Right atrium auricular region (tissue), 2 donors: Measurements from ENCODE around the gene NUTM2D. TPM values are rescaled to one million over a fixed set of nuclear protein-coding genes. Genes with fewer than 3 reads are reported as not detected.
A peak's percentile ranks its signal among the peaks of the same experiment; 100 is the strongest.
"Not testable (repeated sequence)": the region's sequence is repeated elsewhere in the genome, so short reads cannot be mapped to it uniquely, and the experiment has no call there.

Experiments
- DNase-seq: peaks from one replicate; pipeline ENCODE4 v3.0.0-alpha.2; 2019; ENCODE audit warnings: low spot score
- H3K27ac ChIP-seq, 2 donors: fragments of 200-600 bp; sonication (generic); 1 replicate in 1 of 2; 2 replicates in 1 of 2; pipeline ENCODE4 v1.5.1; 2016 to 2019
- H3K27me3 ChIP-seq, 2 donors: fragments of 200-600 bp; sonication (generic); one replicate each; pipeline versions ENCODE4 v1.5.1 to v1.6.0; 2017 to 2019
- H3K36me3 ChIP-seq: fragments of 200-600 bp; sonication (generic); one replicate; pipeline ENCODE4 v1.5.1; 2016
- H3K4me1 ChIP-seq, 2 donors: fragments of 200-600 bp; sonication (generic); one replicate each; pipeline versions ENCODE4 v1.5.1 to v1.6.0; 2017 to 2019
- H3K4me3 ChIP-seq, 2 donors: fragments of 200-600 bp; sonication (generic); 1 replicate in 1 of 2; 2 replicates in 1 of 2; pipeline ENCODE4 v1.5.1; 2017 to 2019; ENCODE audit warnings: mild to moderate bottlenecking in 1 of 2, moderate library complexity in 1 of 2
- H3K9me3 ChIP-seq, 2 donors: fragments of 200-600 bp; sonication (generic); one replicate each; pipeline ENCODE4 v1.5.1; 2019
- total RNA-seq, 2 donors: library from RNA; depleted of rRNA; stranded (reverse); fragments of >200 nt; gene quantifications; one replicate each; pipeline ENCODE4 v1.1.0, GENCODE V29; 2016

Gene NUTM2D, protein sequence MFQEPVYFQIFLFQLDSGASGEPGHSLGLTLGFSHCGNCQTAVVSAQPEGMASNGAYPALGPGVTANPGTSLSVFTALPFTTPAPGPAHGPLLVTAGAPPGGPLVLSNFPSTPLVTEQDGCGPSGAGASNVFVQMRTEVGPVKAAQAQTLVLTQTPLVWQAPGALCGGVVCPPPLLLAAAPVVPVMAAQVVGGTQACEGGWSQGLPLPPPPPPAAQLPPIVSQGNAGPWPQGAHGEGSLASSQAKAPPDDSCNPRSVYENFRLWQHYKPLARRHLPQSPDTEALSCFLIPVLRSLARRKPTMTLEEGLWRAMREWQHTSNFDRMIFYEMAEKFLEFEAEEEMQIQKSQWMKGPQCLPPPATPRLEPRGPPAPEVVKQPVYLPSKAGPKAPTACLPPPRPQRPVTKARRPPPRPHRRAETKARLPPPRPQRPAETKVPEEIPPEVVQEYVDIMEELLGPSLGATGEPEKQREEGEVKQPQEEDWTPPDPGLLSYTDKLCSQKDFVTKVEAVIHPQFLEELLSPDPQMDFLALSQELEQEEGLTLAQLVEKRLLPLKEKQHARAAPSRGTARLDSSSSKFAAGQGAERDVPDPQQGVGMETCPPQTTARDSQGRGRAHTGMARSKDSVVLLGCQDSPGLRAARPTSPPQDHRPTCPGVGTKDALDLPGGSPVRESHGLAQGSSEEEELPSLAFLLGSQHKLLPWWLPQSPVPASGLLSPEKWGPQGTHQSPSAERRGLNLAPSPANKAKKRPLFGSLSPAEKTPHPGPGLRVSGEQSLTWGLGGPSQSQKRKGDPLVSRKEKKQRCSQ
- 1 to 10 TPM; 4.8 to 4.9 TPM for total RNA-seq

- not testable (repeated sequence) for H3K9me3 ChIP-seq, H3K27me3 ChIP-seq, H3K36me3 ChIP-seq, H3K4me3 ChIP-seq, H3K27ac ChIP-seq, H3K4me1 ChIP-seq, DNase-seq
Measured at GRCh38 chr10:87357444-87357843, at the start of gene NUTM2D. TSS of gene NUTM2D (plus strand) at chr10:87357744. CDS start at chr10:87358266, 522 bp downstream.

- H3K4me3 ChIP-seq, H3K27ac ChIP-seq, H3K4me1 ChIP-seq, DNase-seq, H3K27me3 ChIP-seq, H3K36me3 ChIP-seq, H3K9me3 ChIP-seq: not testable (repeated sequence)
Measured at GRCh38 chr10:87308702-87309101, 48.8 kb upstream of the NUTM2D start.

GRCh38 chr10:87309657-87310056 lies 47.9 kb upstream of the NUTM2D start:
- not testable (repeated sequence) for H3K27ac ChIP-seq, H3K36me3 ChIP-seq, H3K4me1 ChIP-seq, DNase-seq, H3K27me3 ChIP-seq, H3K9me3 ChIP-seq, H3K4me3 ChIP-seq

DNA sequence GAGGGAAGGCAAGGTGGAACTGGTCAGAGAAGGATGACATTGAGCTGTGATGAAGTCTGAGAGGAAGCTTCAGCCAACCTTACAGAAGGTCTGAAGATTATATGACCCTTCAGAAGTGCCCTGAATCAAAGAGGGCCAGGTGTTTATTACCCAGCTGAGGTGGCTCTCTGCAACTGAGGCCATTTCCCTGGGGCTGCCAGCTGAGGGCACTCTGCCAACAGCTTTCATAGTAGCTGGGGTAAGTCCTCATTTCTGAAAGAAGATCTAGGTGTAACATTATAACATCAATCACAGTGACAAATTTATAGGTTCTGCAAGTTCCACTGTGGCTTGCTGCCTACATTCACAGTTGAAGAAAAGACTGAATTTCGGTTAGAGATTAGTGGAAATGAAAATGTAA lies 46.0 kb upstream of the NUTM2D start:
- not testable (repeated sequence) for H3K4me3 ChIP-seq, DNase-seq, H3K27me3 ChIP-seq, H3K4me1 ChIP-seq, H3K36me3 ChIP-seq, H3K9me3 ChIP-seq, H3K27ac ChIP-seq

DNA sequence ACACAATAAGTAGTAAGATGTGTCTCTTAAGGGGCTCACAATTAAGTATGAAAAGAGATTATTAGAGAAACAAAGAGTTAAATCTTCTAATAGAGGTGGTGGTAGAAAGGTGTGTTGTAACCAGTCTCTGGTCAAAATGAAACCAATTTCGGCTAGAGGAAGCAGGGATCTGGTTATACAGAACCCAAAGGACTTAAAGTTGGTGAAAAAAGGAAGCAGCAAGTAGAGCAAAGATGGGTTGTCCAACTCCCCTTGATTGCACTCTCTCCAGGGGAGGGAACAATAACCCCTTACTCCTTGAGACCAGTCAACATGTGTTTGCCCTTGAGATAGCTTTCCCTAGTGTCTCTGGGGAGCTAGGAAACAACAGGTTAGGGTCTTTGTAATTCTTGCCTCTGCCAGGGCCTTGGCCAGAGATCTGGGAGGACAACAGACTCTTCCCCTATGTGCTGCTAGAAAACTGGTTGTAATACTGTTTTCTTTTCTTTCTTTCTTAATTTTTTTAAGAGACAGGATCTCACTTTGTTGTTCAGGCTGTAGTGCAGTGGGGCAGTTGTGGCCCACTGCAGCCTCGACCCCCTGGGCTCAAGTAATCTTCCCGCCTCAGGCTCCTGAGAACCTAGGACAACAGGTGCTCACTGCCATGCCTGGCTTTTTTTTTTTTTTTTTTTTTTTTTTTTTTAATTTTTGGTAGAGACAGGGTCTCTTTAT lies 43.7 kb upstream of the NUTM2D start:
- not testable (repeated sequence) for H3K4me1 ChIP-seq, H3K27ac ChIP-seq

DNA sequence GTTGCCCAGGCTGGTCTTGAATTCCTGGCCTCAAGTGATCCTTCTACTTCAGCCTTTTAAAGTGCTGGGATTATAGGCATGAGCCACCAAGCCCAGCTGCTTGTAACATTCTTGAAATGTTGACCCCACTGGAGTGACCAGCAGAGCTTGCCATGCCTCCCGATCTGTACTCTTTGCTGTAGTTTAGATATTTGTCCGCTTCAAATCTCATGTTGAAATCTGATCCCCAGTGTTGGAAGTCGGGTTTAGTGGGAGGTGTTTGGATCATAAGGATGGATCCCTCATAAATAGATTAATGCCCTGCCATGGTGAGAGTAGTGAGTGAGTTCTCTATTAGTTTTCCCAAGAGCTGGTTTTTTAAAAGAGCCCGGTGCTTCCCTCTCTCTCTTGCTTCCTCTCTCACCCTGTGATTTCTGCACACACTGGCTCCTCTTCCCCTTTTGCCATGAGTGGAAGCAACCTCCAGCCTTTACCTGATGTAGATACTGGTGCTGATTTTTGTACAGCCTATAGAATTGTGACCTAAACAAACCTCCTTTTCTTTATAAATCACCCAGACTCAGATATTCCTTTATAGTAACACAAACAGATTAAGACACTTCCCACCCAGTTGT lies 43.1 kb upstream of the NUTM2D start:
- not testable (repeated sequence) for H3K36me3 ChIP-seq, H3K4me3 ChIP-seq, H3K4me1 ChIP-seq, H3K9me3 ChIP-seq, H3K27me3 ChIP-seq, DNase-seq, H3K27ac ChIP-seq

More for the DNA sequence above, 43.7 kb upstream of the NUTM2D start:
- not testable (repeated sequence) for DNase-seq, H3K36me3 ChIP-seq, H3K27me3 ChIP-seq, H3K9me3 ChIP-seq, H3K4me3 ChIP-seq

DNA sequence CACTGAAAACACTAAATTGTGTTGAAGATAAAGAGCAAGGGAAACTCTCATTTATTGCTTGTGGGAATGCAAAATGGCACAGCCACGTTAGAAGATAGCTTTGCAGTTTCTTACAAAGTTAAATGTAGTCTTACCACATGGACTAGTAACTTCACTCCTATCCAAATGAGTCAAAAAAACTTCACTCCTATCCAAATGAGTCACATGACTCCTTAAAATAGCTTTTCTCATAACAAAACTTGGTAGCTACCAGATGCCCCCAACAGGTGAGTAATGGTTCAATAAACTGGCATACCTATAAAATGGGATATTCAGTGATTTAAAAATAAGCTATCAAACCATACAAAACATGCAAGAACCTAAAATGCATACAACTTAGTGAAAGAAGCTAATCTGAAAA lies 36.0 kb upstream of the NUTM2D start:
- H3K9me3 ChIP-seq, H3K36me3 ChIP-seq, H3K4me1 ChIP-seq, DNase-seq, H3K4me3 ChIP-seq, H3K27me3 ChIP-seq, H3K27ac ChIP-seq: not testable (repeated sequence)

- DNase-seq: not testable (repeated sequence)
Measured at GRCh38 chr10:87324559-87324958, 33.0 kb upstream of the NUTM2D start.

DNA sequence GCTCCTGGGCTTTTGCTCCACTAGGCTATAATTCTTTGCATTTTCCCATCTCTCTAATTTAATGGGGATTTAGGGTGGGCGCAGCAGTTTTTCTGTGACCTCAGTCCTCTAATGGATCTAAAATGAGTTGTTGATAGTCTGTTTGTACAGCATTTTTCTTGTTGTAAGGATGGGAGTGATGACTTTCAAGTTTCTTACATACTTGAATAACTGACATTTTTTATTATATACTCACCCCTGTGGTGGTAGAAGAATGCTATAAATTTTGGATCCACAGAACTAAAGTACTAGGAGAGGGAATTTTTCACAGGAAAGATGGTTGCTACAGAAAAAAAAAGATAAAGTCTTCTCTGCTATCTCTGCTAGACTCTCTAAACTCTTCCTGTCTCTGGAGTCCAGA lies 29.6 kb upstream of the NUTM2D start:
- H3K4me3 ChIP-seq, H3K9me3 ChIP-seq, DNase-seq, H3K27ac ChIP-seq, H3K36me3 ChIP-seq, H3K27me3 ChIP-seq, H3K4me1 ChIP-seq: not testable (repeated sequence)

More at GRCh38 chr10:87324559-87324958, 33.0 kb upstream of the NUTM2D start:
- not testable (repeated sequence) for H3K27me3 ChIP-seq, H3K9me3 ChIP-seq, H3K4me1 ChIP-seq, H3K27ac ChIP-seq, H3K4me3 ChIP-seq, H3K36me3 ChIP-seq

- H3K27me3 ChIP-seq, H3K4me1 ChIP-seq, H3K9me3 ChIP-seq, H3K4me3 ChIP-seq, H3K27ac ChIP-seq, H3K36me3 ChIP-seq, DNase-seq: not testable (repeated sequence)
Measured at GRCh38 chr10:87329131-87329530, 28.4 kb upstream of the NUTM2D start.

GRCh38 chr10:87332687-87333086 lies 24.9 kb upstream of the NUTM2D start:
- not testable (repeated sequence) for H3K9me3 ChIP-seq, H3K4me3 ChIP-seq, DNase-seq, H3K27me3 ChIP-seq, H3K4me1 ChIP-seq, H3K36me3 ChIP-seq, H3K27ac ChIP-seq

DNA sequence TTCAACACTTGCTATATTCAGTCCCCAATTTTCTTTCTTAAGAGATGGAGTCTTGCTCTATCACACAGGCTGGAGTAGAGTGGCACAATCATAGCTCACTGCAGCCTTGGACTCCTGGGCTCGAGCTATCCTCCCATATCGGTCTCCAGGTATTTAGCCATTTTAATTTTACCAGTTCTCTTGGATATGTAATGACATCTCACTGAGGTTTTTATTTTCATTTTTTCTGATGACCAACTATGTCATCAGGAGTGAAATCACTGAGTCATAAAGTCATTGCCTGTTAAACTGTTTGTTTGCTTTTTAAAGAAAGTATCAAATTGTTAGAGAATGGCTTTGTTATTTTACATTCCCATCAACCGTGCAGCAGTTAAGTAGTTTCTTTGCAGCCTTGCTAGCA lies 17.1 kb upstream of the NUTM2D start:
- not testable (repeated sequence) for H3K27ac ChIP-seq, H3K4me3 ChIP-seq

DNA sequence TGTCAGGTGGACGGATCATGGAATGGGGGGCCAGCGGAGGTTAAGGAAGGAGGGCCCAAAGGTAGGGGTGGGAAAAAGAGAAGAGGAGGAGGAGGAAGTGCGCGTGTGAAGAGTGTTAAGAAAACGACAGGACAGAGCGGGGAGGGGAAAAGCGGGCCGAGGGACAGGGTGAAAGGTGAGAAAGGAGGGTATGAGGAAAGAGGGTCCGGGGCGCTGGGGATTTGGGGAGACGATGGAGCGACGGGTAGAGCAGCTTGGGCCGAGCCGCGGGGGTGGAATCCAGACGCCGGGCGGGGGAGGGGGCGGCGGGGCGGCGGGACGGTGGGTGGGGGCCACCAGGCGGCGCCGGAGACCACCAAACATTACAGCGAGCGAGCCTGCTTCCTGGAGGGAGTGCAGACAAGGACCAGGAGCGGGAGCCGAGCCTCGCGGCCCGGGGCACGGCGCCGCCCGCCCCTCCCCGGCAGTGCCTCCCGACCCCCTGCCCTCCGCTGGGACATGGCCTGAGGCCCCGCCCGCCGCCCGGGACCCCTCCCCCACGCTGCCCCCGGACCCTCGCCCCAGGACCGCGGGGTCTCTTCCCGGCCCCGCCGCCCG lies 15.9 kb upstream of the NUTM2D start:
- Histone ChIP-seq H3K27ac (peak overlapping the region; percentile 86 to 87), H3K4me3 (peak overlapping the region; percentile 57 to 68)
- not testable (repeated sequence) for H3K36me3 ChIP-seq, H3K27me3 ChIP-seq, H3K4me1 ChIP-seq, DNase-seq, H3K9me3 ChIP-seq

More for the DNA sequence above, 17.1 kb upstream of the NUTM2D start:
- H3K27me3 ChIP-seq, H3K4me1 ChIP-seq, H3K9me3 ChIP-seq, H3K36me3 ChIP-seq, DNase-seq: not testable (repeated sequence)

GRCh38 chr10:87342249-87342710 lies 15.3 kb upstream of the NUTM2D start:
- not testable (repeated sequence) for H3K36me3 ChIP-seq, H3K4me1 ChIP-seq, H3K9me3 ChIP-seq, H3K27me3 ChIP-seq
- DNase-seq: peak; percentile 93
- Histone ChIP-seq H3K27ac (peak overlapping the region; percentile 86 to 87), H3K4me3 (peak overlapping the region; percentile 57 to 68)
